HG02884 (cell line): ENCODE results near the gene SAA1.
"Not testable (repeated sequence)": the region's sequence is repeated elsewhere in the genome, so short reads cannot be mapped to it uniquely, and the experiment has no call there.

Source experiments
- ATAC-seq: cut with Tn5 transposase; IDR thresholded peaks from one replicate; pipeline ENCODE4 v1.9.1; 2021; ENCODE audit warnings: mild to moderate bottlenecking, moderate library complexity; ENCODE audit not compliant: unreplicated experiment

Gene SAA1

GRCh38 chr11:18254781-18255361, 11.2 kb upstream of the SAA1 start:
- no peak for ATAC-seq

GRCh38 chr11:18259259-18259658, 6.8 kb upstream of the SAA1 start:
- ATAC-seq, result no peak

GRCh38 chr11:18261721-18262120, 4.3 kb upstream of the SAA1 start:
- no peak for ATAC-seq

- ATAC-seq, result not testable (repeated sequence)
Measured at GRCh38 chr11:18262681-18263350, 3.2 kb upstream of the SAA1 start.

GRCh38 chr11:18264035-18264434, 2.0 kb upstream of the SAA1 start:
- no peak for ATAC-seq

GRCh38 chr11:18264677-18265555, 1.1 kb upstream of the SAA1 start:
- ATAC-seq, result no peak

- ATAC-seq, result peak; percentile 54
Measured at GRCh38 chr11:18267335-18268133, 1.5 kb downstream of the SAA1 start.

- ATAC-seq, result not testable (repeated sequence)
Measured at GRCh38 chr11:18269252-18269651, 3.2 kb downstream of the SAA1 start.

GRCh38 chr11:18270102-18270501, 4.0 kb downstream of the SAA1 start:
- no peak for ATAC-seq

GRCh38 chr11:18271206-18271605, 5.1 kb downstream of the SAA1 start:
- no peak for ATAC-seq

- no peak for ATAC-seq
Measured at GRCh38 chr11:18277565-18278271, 11.7 kb downstream of the SAA1 start.

- ATAC-seq, result peak; percentile 88
Measured at GRCh38 chr11:18280438-18281045, 14.5 kb downstream of the SAA1 start.

GRCh38 chr11:18282626-18283025, 16.6 kb downstream of the SAA1 start:
- ATAC-seq, result no peak

- no peak for ATAC-seq
Measured at GRCh38 chr11:18285841-18286240, 19.8 kb downstream of the SAA1 start.

- ATAC-seq, result no peak
Measured at GRCh38 chr11:18288911-18289310, 22.8 kb downstream of the SAA1 start.

GRCh38 chr11:18294862-18295261, 28.8 kb downstream of the SAA1 start:
- ATAC-seq, result no peak

GRCh38 chr11:18295316-18295715, 29.3 kb downstream of the SAA1 start:
- ATAC-seq, result no peak

GRCh38 chr11:18299721-18300120, 33.7 kb downstream of the SAA1 start:
- no peak for ATAC-seq

- ATAC-seq, result no peak
Measured at GRCh38 chr11:18304745-18305144, 38.7 kb downstream of the SAA1 start.
